Measurements from ENCODE around the gene GARRE1. TPM values are rescaled to one million over a fixed set of nuclear protein-coding genes. Genes with fewer than 3 reads are reported as not detected.
"Not testable (repeated sequence)": the region's sequence is repeated elsewhere in the genome, so short reads cannot be mapped to it uniquely, and the experiment has no call there.

Gene GARRE1
- total RNA-seq, 1 donor from 2014 or later = 62.1 TPM

DNA sequence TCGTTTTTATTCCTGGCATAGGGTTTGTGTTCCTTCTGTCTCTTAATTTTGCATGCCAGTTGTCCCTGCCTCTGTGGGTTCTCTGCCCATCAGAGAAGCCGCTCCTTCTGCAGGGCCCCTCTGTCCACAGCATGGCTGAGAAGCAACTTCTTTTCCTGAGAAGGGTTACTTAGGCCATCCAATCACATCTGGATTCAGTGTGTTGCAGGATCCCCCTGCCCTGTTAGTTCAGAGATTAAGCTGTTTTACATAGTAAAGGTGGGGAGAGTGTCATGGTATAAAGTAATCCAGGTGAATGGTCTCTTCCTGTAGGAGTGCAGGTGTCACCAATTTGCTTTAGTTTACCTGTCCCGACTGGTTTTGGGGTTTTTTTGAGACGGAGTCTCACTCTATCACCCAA lies 22.9 kb upstream of the GARRE1 start:
- DNase-seq = no peak

DNA sequence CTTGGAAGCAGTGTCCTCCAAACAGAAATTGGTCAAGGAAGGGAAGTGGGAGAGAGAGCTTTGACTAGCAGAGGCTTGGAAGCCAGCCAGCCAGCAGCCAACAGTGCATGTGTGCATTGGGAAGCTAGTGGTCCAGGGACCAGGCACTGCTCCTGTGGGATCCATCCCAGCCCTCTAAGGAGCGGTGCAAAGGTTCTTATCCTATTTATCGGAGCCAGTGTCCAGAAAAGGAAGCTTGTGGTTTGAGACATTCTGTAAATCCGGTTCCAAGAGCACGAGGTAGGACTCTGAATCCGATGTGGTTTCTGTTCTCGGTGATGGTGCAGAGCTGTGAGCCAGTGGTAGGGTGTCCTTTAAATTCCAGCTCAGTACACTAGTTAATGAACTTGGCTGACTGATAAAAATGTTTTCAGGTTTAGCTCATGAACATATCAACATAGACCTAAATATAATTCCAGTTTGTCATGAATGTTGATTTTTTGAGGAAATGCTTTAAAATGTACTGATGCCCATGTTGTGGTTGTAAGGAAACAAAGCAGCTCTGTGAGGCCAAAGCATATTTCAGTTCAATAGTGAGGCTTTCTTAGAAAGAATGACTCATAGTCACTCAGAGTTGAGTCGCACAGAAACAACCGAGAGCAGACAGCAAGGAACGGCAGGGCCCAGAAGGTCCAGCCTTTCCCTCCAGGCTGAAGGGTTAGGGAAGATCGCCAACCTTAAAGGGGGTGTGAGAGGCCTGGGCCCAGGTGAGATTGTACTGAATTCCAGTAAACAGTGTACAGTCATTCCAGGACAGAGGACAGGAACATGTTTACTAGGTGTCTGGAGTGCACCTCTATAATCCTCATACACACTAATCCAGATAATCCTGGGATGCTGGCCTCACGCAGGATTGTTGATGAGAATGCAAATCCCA lies 21.5 kb upstream of the GARRE1 start:
- peak; percentile 86 for DNase-seq

GRCh38 chr19:34235425-34235940 lies 18.9 kb upstream of the GARRE1 start:
- DNase-seq = no peak

DNA sequence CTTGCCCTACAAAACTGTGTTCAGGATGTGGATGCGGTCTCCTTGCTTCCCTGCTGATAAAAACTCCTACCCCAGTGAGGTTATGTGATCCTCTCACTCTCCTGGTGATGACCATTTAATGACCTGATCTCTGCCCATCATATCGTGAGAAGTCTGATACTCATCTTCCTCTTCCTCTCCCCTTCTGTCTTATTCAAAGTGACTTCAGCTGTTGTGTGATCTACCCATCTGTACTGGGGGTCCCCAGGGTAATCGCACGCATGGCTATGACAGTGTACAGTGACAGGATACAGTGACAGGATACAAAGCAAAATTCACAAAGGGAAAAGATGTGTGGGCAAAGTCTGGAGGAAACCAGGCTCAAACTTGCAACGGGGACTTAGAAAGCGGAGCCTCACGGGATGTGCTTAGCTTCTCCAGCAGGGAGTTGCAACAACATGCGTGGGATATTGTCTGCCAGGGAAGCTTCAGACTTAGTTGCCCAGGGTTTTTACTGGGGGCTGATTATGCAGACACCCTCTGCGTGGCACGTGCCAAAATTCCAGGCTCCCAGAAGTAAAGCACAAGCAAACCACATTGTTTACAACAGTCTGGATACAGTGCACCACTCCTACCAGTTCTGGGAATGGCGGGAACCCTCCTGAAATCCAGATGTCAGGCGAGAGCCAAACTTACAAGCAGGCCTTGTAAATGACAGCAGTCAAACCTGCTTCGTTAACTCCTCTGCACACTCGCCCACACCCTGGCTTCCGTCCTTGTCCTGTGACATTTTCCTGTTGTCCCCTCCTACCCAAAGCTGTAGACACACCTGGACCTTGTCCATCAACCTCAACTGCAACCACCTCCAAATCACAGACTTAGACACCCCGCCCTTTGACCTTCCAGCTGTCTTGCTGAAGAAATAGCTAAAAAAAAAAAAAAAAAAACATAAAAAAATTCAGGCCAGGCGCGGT lies 18.0 kb upstream of the GARRE1 start:
- DNase-seq = no peak

- no peak for DNase-seq
These were observed 17.1 kb upstream of the GARRE1 start for GRCh38 chr19:34237283-34237682.

- no peak for DNase-seq
These were observed 16.4 kb upstream of the GARRE1 start for GRCh38 chr19:34237939-34238338.

DNA sequence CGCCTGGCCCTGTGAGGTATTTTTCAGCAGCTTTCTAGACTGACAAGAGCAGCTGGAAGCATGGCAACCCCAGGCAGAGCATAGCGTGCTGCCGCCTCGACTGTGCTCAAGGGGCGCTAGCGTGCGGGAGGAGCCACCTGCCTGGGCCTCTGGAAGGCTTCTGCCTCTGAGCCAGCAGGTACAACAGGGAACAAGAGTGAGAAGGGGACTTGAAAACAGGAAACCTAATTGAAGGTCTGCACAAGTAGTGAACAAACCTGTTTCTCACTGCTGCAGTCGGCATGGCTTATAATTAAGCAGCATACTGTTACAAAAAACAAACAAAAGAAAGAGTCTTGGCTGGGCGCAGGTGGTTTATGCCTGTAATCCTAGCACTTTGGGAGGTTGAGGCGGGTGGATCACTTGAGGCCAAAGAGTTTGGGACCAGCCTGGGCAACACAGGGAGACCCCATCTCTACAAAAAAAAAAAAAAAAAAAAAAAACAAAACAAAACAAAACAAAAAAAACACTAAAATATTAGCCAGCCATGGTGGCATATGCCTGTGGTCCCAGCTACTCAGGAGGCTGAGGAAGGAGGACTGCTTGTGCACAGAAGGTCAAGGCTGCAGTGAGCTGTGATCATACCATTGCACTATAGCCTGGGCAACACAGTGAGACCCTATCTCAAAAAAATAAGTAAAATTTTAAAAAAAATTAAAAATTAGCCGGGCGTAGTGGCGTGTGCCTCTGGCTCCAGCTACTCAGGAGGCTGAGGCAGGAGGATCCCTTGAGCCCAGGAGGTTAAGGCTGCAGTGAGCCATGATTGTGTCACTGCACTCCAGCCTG lies 12.6 kb upstream of the GARRE1 start:
- peak; percentile 40 for DNase-seq

DNA sequence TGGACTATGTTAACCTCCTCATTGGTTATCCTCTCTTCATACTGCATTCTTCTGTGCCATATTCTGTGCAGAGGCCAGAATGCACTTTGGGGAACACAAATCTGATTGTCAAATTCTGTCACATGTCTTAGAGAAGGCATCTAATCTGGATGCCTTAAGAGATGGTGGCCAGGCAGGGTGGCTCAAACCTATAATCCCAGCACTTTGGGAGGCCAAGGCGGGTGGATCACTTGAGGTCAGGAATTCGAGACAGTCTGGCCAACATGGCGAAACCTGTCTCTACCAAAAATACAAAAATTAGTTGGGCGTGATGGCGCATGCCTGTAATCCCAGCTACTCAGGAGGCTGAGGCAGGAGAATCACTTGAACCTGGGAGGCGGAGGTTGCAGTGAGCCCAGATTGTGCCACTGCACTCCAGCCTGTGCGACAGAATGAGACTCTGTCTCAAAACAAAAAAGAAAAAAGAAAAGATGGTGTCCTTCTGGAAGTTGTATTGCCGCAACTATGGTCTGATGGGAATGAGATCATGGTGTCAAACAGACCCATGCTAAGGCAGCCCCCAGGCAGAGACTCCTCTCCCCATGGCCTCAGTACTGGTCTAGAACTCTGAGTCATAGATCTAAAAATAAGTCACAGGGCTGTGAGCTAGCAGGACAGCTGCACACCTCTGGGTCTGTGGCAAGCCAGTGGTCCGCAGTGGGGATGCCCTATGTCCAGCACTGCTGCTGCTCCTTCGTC lies 11.0 kb upstream of the GARRE1 start:
- not testable (repeated sequence) for DNase-seq

DNA sequence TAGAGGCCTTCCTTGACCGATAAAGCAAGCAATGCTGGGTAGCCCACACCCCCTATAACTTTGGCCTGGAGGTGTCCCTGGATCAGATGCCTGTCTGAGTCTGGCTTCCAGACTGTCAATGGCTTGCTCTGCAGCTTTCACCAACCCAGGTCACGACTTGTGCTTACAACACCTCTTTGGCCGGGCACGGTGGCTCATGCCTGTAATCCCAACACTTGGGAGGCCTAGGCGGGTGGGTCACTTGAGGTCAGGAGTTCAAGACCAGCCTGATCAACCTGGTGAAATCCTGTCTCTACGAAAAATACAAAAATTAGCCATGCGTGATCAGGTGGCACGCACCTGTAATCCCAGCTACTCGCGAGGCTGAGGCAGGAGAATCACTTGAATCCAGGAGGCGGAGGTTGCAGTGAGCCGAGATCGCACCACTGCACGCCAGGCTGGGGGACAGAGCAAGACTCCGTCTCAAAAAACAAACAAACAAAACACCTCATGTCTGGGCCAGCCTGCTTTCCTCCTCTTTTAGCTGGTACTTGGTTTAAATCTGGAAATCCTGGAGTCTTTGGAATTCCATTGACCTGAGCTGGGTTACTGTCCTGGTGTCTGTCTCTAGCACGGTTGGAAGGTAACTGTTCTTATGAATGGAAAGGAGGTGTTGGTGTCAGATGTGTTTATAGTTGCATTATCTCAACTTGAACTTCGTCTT lies 10.3 kb upstream of the GARRE1 start:
- DNase-seq = no peak

DNA sequence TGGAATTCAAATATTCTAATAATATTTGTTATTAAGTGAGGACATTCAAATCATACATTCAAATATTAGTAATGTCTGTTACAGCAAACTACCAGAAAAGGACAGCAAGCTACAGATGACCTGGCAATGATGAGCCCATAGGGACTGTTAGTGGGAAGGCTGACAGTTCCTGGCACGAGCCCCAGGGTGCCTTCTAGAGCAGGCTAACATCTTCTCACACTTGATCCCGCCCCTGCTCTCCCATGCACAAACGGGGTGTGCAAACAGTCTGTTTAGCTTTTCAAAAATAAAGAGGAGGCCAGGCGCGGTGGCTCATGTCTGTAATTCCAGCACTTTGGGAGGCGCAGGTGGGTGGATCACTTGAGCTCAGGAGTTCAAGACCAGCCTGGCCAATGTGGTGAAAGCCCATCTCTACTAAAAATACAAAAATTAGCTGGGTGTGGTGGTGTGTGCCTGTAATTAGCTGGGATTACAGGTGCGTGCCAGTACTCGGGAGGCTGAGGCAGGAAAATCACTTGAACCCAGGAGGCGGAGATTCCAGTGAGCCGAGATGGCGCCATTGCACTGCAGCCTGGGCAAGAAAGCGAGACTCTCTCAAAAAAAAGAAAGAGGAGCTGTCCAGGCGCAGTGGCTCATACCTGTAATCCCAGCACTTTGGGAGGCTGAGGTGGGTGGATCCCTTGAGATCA lies 9.6 kb upstream of the GARRE1 start:
- no peak for DNase-seq

- no peak for DNase-seq
These were observed 8.0 kb upstream of the GARRE1 start for GRCh38 chr19:34246340-34246739.

DNA sequence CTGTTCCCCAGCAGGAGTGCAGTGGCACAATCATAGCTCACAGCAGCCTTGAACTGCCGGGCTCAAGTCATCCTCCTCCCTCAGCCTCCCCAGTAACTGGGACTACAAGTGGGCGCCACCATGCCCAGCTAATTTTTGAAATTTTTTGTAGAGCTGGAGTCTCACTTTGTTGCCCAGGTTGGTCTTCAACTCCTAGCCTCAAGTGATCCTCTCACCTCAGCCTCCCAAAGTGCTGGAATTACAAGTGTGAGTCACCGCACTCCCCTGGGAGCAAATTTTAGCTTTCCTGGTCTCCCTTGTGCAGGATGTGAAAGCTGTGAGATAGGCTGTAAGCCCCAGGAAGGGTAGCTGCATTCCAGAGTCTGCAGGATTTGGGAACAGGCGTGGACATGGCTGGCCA lies 5.4 kb upstream of the GARRE1 start:
- no peak for DNase-seq

DNA sequence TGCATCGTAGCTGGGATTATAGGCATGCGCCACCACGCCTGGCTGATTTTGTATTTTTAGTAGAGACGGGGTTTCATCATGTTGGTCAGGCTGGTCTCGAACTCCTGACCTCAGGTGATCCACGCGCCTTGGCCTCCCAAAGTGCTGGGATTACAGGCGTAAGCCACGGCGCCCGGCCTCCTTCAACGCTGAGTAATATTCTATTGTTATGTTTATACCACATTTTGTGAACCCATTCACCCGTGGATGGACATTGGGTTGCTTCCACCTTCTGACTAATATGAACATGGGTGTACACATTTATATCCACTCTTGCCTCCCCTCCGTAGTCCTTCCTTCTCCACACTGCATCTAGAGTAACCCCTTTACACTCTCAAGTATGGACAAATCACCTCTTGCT lies 1.2 kb upstream of the GARRE1 start:
- DNase-seq = not testable (repeated sequence)

GRCh38 chr19:34253681-34254045 lies 691 bp upstream of the GARRE1 start:
- DNase-seq = not testable (repeated sequence)

GRCh38 chr19:34254698-34255432 lies 511 bp downstream of the GARRE1 start:
- DNase-seq = peak; percentile 56

- DNase-seq = no peak
These were observed 1.2 kb downstream of the GARRE1 start for GRCh38 chr19:34255546-34255945.

DNA sequence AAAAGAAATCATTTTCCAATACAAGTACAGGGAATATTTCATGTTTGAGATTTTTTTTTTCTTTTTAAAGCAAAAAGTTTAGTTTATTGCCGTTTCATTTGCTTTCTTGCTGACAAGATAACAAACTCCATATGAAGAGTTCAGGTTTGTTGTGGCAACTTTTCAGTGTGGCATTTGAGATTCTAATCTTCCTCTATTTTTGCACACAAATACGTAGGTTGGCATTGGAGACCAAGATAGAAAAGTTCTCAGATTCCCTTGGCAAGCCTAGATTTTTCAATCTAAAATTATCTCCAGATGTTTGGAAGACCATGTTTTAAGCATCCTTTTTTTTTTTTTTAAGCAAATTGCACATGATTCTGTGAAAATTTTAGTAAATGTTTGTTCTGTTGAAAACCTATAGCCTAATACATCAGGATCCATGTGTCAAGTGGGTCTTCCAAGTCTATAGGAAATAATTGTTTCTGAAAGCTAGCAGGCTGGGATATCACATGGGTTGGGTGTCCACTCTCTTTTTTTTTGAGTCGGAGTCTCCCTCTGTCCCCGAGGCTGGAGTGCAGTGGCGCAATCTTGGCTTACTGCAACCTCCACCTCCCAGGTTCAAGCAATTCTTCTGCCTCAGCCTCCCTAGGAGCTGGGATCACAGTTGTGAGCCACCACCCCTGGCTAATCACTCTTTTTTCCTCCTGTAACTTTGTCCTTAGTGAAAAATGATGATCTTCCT lies 2.6 kb downstream of the GARRE1 start:
- no peak for DNase-seq

- no peak for DNase-seq
These were observed 3.2 kb downstream of the GARRE1 start for GRCh38 chr19:34257559-34257924.

Data from dermis blood vessel endothelial cell (primary cell).